Bronchial epithelial cell (primary cell): ENCODE results near the gene PCDHGC4. TPM values are rescaled to one million over a fixed set of nuclear protein-coding genes. Genes with fewer than 3 reads are reported as not detected.

ENCODE experiments used
- DNase-seq: peaks from one replicate; pipeline ENCODE4 v3.0.0-alpha.2; 2010; ENCODE audit warnings: low read depth
- FAIRE-seq: peaks from 2 replicates; lab custom pipeline; 2011; peaks lifted over from hg19 to GRCh38; lab: Jason Lieb, UNC
- H3K27me3 ChIP-seq: 2 replicates; pipeline ENCODE4 v1.5.1; 2011; ENCODE audit warnings: low read length; ENCODE audit not compliant: control insufficient read depth, insufficient read depth
- H3K36me3 ChIP-seq: 2 replicates; pipeline ENCODE4 v1.5.1; 2011; ENCODE audit warnings: low read length; ENCODE audit not compliant: control insufficient read depth, insufficient read depth
- H3K4me3 ChIP-seq: 2 replicates; pipeline ENCODE4 v1.5.1; 2011; ENCODE audit warnings: mild to moderate bottlenecking, low read depth, low read length, control low read depth
- total RNA-seq: library from RNA; depleted of rRNA; stranded (reverse); fragments of >200 nt; gene quantifications from 2 replicates; pipeline ENCODE4 v1.2.1, GENCODE V29; 2014
- TF ChIP-seq, protein P1 (sequence below): IDR thresholded peaks from 2 replicates; pipeline ENCODE4 v1.5.1; 2011; ENCODE audit warnings: mild to moderate bottlenecking, moderate library complexity, low read length, control low read depth, inconsistent platforms; ENCODE audit not compliant: insufficient read depth, severe bottlenecking

PCDHGC4 gene
- total RNA-seq, 1 donor from 2014 or later: 0.53 TPM

DNA sequence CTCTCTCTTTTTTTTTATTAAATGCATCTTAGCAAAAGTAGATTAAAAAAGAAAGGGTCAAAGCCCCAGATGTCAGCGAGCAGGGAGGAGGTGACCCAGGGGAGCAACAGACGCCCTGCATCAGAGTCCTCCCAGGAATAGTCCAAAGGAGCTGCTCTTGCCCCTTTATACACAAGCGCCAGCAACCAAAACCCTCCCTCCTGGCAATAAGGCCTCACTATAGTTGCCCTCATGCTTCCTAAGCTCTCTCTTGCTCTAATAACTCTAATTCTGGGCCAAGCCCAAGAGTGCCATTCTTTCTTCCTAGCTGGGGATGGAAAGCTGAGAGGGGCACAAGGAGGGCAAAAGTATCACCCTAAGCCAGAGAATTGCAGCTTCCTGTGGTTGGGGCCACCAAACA lies 30.3 kb downstream of the PCDHGC4 start:
- peaks cover 12% of the 10 kb centered on the region for H3K36me3 ChIP-seq
- H3K27me3 ChIP-seq: no peaks in the 10 kb centered on the region
- DNase-seq: no peak
- TF ChIP-seq, protein P1, sequence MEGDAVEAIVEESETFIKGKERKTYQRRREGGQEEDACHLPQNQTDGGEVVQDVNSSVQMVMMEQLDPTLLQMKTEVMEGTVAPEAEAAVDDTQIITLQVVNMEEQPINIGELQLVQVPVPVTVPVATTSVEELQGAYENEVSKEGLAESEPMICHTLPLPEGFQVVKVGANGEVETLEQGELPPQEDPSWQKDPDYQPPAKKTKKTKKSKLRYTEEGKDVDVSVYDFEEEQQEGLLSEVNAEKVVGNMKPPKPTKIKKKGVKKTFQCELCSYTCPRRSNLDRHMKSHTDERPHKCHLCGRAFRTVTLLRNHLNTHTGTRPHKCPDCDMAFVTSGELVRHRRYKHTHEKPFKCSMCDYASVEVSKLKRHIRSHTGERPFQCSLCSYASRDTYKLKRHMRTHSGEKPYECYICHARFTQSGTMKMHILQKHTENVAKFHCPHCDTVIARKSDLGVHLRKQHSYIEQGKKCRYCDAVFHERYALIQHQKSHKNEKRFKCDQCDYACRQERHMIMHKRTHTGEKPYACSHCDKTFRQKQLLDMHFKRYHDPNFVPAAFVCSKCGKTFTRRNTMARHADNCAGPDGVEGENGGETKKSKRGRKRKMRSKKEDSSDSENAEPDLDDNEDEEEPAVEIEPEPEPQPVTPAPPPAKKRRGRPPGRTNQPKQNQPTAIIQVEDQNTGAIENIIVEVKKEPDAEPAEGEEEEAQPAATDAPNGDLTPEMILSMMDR: no peak
- FAIRE-seq: no peak
- H3K4me3 ChIP-seq: no peak overlapping the region

DNA sequence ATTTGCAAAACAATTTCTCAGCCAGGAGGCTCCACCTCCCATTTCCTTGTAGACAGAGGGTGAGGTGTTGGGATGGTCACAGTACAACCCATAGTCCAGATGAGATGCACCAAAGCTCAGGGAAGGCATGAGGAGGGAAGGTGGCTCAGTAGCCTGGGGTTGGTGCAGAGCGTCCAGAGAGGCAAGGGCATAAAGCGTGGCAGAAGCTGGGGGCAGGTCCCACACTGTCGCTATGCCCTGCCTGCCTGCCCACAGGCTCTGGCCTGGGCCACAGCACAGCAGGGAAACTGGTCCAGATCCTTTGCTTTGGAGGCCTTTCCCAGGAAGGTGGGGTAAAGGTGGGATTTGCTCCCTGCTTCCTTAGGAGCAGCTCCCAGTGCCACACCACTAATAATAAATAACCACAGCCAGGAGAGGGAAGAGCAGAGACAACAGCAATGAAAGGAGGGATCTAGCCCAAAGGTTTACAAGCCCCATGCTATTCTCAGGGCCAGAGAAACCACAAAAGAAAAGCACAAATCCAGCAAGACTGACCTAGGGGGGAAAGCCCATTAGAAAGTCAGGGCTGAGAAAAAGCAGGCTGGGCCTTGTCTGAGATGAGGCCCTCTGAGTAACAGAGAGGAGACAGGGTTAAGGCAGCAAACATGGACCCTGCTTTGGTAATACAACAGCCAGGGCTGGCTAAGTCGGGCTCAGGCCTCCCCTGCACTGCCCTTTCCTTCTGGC lies 31.3 kb downstream of the PCDHGC4 start:
- FAIRE-seq (no peak), DNase-seq (no peak)
- no peak overlapping the region for H3K4me3 ChIP-seq
- H3K27me3 ChIP-seq: no peaks in the 10 kb centered on the region
- TF ChIP-seq, protein P1: no peak
- H3K36me3 ChIP-seq: peaks cover 11% of the 10 kb centered on the region

DNA sequence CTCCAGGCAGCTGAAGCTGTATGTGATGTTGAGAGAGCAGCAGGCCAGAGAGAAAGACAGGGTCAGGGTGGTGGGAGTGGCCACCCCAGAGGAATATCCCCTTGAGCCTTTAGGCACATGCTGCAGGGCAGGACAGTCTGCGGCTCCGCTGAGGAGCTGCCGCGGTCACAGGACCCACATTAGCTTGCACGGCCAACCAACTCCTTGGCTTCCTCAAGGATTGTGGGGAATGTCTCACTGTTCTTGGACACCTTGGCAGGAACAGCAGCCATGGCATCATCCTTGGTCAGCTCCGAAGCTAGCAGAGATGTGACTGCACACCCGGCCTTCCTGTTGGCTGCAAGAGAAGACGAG lies 31.8 kb downstream of the PCDHGC4 start:
- FAIRE-seq: no peak
- TF ChIP-seq, protein P1: no peak
- H3K36me3 ChIP-seq: peaks cover 8% of the 10 kb centered on the region

DNA sequence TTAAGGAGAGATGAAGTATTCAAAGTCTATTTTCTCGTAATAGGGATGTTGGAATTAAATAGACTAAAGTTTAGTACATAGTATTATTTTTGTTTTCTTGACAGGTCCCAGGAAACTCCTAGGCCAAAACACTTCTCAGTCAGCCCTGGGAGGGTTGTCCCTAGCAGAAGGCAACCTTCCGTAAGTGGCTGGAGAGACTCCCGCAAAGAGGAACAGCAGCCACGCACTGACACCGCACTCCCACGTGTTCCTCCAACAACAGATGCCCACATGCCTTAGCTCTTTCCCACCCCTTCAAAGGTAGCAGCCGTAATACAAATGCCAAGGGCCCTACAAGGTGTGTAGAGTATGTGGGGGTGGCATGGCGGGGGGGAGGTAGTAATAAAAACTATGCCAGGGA lies 32.5 kb downstream of the PCDHGC4 start:
- H3K4me3 ChIP-seq: no peak overlapping the region
- peaks cover 8% of the 10 kb centered on the region for H3K36me3 ChIP-seq
- DNase-seq: no peak
- no peak for FAIRE-seq
- H3K27me3 ChIP-seq: no peaks in the 10 kb centered on the region
- TF ChIP-seq, protein P1: no peak

More for the DNA sequence above, 31.8 kb downstream of the PCDHGC4 start:
- Histone ChIP-seq H3K27me3 (no peaks in the 10 kb centered on the region), H3K4me3 (no peak overlapping the region)
- DNase-seq: no peak

DNA sequence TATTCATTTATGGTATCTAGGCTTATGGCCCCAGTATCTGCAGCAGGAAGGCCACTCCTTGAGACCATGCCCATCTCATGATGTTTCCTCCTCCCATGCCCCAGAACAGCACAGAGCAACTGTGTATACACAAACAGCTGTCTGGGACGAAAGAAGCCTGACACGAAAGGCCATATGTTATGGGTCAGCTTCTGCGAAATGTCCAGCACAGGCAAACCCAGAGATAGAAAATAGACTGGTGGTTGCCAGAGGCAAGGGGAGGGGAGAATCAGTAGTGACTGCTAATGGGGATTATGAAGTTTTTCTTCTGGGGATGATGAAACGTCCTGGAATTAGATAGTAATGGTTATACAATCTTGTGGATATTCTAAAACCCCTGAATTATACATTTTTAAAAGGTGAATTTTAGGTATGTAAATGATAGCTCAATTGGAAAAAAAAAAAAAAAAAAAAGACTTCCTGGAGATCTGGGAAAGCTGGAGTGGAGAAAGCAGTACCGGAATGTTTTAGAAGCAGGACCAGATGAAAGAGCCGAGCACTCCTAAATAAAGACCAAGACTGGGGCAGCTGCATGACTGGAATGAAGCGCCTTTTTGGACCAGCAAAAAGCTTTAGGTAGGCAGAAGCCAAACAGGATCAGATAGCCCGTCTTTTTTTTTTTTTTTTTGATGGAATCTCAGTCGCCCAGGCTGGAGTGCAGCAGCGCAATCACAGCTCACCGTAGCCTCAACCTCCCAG lies 33.2 kb downstream of the PCDHGC4 start:
- no peak overlapping the region for H3K4me3 ChIP-seq
- no peak for FAIRE-seq
- H3K36me3 ChIP-seq: peaks cover 11% of the 10 kb centered on the region
- TF ChIP-seq, protein P1: no peak
- no peaks in the 10 kb centered on the region for H3K27me3 ChIP-seq
- DNase-seq: no peak
